Posterior vena cava (tissue), 2 donors: ENCODE data around the gene MPP7. TPM values are rescaled to one million over a fixed set of nuclear protein-coding genes. Genes with fewer than 3 reads are reported as not detected.

Source experiments
- DNase-seq: peaks from one replicate; pipeline ENCODE4 v3.0.0-alpha.2; 2020; ENCODE audit warnings: low spot score
- intact Hi-C, 2 donors: fragments of 100-400 bp; cut with DNase I; formaldehyde crosslinking; loops; one replicate each; pipeline versions ENCODE4 v1.14.1 to v1.14.2; 2022 to 2023
- microRNA-seq, 2 donors: library from miRNA; unstranded; fragments of <30 nt; microRNA quantifications; one replicate each; pipeline ENCODE4 v1.2.0, GENCODE V29; 2020 to 2021; ENCODE audit warnings: borderline microRNAs expressed in 2 of 2
- total RNA-seq, 2 donors: library from RNA; stranded (reverse); fragmentation: NEBNext Ultra II Directional; extraction: Animal tissue kit (Norgen Biotek cat#: 25700); gene quantifications; one replicate each; pipeline ENCODE4 v1.2.1, GENCODE V29; 2021
- donor health status: DM: yes; HTN: yes; CAD: no.
- donor health status: DM: yes; HTN: yes; CAD: no.

MPP7 gene
- total RNA-seq, 2 donors from 2014 or later = 37.1 to 58.6 TPM

DNA sequence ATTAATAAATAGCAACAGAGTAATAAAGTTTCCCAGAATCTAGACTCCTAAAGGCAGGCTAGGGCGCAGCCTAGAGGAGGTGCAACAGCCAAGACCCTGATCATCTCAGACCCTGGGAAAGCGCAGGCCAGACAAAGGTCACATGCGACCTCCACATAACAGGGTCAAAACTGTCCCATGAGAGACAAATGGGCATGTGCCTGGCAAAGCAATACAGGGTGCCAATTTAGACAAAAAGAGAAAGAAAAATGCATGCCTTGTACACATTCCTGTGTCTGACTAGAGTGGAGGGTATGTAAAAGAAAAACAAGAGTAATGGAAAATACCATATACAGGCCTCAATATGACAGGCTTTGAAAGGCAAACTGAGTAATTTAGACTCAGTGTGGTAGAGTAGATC lies 22.2 kb downstream of the MPP7 start:
- DNase-seq = no peak
- intact Hi-C loops = no loop called here

DNA sequence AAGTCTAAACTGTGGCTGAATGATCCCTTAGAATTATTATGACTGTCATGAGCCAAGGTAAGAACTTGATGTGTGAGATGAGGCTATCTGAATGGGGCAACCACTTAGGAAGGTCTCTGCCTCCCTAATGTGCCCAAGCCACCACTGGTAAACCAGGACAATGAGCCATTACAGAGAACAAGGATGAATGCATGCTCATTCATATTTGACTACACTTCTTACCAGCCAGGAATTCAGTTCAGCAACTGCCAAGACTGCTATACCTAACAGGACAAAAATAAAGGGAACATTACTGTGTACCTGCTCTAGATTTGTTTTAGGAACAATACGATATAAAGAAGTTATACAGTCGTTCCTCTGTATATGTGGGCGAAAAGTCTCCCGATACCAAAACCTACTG lies 23.0 kb downstream of the MPP7 start:
- DNase-seq = no peak
- intact Hi-C loops = no loop called here

DNA sequence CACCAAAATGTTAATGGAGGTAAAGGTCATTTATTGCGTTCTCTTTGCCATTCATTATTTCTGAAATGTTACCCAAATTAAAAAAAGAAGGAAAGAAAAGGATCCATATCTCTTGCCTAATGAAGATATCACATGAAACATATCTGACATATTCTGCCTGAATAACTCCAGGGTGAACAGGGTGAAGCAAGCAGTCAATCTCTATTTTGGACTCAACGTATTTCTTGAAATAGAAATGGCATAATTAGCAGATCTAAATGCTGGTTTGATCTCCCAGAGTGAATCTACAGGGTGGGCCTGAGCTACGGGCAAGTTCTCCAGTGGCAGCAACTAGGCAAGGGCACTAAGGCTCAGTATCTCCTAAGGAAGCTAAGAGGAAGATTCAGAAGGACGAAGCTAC lies 24.0 kb downstream of the MPP7 start:
- no peak for DNase-seq
- intact Hi-C loops = no loop called here

DNA sequence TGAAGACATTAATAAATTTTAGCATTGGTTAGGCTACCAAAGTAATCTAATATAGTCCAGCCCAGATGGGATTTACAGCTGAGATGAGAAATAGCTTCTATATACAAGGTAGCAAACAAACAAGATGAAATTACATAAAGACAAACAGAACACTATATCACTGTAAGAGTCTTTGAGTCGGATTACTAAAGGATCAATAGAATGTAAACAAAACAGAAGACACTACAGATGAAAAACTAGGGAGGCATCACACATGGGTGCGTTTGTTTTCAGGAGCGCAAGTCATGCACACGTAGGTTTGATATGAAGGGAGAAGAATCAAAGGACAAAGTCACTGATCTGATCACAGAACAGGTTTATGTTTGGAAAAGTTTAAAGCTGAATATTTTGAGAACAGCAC lies 26.5 kb downstream of the MPP7 start:
- intact Hi-C loops = no loop called here
- no peak for DNase-seq

DNA sequence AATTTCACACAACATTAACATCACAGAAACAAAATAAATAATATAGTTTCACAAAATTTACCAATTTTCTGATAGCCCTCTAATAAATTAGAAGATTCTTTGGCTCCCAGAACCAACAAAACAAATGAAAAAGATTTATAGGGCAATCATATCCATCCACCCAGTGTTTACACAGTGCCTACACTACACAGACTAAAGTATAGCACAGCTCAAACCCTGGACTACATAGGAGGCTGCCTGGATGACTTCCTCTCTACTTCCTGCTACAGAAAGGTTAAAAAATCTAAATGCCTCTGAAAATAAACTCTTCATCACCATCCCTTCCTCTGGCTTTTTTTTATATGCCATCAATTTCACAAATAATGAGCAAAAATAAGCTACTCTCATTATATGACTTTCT lies 28.4 kb downstream of the MPP7 start:
- DNase-seq = no peak
- intact Hi-C loops = no loop called here

DNA sequence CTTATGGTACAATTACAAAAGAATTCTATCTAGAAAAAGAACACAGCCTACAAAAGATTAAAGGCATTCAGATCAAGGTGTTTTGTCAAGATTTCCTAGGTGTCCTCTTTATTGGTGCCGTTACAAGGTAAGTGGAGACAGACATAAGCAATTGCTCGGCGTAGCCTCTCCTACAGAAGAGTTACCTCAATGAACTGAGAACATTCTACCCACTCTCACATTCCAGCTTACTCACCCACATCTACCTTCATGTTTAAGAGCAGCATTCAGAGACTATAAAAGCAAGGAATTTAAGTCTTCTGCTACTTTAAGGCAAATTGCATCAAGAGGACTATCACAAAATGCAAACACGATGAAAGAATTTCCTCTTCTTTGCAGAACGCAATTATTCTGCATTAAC lies 29.5 kb downstream of the MPP7 start:
- no peak for DNase-seq
- intact Hi-C loops = no loop called here

DNA sequence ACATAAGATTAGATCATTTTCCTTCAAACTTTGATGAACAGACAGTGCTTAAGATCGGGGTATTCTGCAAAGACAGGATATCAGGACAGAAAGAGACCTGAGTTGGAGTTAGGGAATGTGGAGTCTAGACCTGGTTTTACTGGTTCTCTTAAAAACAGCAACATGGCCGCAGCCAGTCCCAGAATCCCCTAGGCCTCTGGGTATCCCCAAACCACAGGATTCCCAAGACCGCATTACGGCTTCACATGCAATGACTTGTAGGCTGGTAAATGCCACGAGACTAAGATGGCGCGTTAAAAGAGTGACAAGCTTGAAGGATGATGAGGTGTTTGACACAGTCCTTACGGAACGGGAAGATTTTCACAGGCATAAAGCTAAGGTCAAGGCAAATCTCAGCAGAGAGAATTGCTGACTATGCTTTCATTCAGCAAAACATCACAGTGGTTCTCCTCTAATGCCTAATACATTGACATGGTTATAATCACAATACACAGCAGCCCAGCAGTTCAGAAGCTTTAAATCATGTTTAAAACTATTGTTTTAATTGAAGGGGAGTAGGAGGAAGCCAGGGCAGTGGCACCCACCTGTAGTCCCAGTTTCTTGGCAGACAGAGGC lies 32.9 kb downstream of the MPP7 start:
- intact Hi-C loops = no loop called here
- no peak for DNase-seq

DNA sequence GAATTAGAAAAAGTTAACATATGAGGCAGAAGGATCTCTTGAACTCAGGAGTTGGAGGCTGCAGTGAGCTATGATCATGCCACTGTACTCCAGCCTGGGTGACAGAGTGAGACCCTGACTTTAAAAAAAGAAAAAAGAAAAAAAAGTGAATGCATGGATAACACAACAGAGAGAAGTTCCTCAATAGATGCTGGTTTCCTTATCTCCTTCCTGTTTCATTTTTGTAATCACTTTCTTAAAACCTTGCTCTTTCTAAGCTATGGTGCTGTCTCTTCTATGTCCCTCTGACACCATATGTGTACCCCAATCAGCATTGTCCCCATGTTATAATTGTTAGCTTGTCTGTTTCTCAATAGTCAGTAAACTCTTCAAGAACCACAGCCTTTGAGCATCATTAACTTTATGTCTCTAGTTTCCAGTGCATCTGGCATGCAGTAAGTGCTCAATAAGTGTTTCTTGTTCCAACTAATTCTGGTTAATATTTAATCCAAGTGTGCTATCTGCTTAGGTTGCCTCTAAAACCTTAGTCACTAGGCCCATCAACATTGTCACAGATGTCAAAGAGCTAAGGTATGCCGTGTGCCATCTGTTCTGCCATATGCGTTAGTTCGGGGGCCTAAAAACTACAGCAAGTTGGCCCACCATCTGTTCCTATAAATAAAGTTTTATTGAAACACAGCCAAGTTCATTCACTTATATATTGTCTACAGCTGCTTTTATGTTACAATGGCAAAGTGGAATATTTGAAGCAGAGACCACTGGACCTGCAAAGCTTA lies 36.2 kb downstream of the MPP7 start:
- intact Hi-C loops = no loop called here
- no peak for DNase-seq

DNA sequence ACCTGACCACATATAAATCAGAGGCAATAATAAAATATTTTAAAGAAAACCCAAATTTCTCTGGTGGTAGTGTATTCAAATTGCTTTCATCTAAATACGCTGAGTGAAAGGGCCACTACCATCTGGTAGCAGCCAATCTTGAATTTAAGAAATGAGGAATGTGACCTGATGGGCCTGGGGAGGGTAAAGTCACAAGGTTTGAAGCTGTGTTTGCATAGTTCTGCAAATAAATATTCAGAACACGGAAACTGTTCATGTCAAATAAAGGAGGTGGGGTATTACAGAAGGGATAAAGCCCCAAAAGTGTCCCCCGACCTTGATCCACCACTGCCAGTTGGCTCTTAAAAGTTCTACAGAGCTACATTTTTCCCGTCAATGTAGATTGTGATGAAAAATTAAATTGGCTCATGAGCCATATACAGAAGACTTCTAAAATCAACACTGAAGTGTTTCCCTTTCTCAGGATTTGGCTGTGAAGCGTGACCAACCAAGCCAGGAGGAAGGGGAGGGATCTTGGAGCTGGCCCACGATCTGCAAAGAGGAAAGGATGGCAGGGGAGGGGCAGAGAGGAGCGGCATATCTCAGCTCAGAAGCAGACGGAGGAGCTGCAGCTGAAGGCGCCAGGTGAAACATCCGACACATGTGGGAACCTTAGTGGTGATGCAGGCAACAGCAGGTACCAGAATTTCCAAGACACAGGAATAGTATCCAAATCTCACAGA lies 39.6 kb downstream of the MPP7 start:
- DNase-seq = no peak
- intact Hi-C loops = no loop called here

DNA sequence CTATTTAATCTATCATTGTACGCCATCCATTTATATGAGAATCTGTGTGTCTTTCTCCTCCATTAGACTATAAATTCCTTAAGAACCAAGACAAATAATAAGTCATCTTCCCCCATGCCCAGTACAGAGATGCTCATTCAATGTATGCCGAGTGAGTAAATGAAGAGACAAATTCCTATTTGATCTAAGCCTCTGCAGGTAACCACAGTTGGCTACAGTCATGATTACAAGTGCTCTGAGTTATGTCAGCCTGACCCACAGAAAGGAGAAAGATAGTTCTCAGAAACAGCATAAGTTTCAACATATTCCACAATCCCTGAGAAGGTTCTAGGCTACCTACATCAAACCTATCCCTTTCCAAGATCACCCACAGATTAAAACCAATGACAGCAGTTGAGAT lies 46.1 kb downstream of the MPP7 start:
- intact Hi-C loops = no loop called here
- no peak for DNase-seq

DNA sequence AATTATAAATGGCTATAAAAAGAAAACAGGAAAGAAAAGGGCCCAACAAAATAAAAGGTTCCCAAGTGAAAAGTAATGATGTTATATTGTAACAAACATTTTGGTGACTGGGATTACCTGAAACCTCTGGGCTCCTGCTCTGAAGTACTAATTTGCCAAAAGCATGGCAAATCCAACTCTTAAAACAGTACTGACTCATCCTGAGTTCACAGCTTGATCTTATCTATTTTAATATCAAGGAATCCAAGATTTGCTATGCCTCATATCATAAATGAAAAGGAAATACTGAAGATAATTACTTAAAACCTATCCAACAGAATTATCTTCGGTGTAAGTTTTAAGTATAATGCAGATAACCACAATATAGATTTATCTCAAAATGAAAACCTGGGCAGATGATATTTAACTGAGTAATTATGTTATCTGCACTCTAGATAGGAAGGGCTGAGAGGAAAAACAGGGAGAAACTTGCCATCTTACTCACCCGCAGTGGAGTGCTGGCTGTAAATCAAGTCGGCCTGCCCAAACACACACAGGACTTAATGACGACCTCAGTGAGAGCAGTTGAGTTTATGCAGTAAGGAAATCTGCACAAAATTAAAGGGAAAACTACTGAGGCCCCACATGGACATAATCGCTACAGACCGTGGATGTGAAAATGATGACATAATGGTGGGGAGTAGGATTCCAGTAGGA lies 48.4 kb downstream of the MPP7 start:
- intact Hi-C loops = loop anchor here (5.0 kb wide), 2 partner anchors 48 to 123 kb away; partner anchors contain the start of gene MPP7 (in 1 of the 2)
- DNase-seq = no peak

DNA sequence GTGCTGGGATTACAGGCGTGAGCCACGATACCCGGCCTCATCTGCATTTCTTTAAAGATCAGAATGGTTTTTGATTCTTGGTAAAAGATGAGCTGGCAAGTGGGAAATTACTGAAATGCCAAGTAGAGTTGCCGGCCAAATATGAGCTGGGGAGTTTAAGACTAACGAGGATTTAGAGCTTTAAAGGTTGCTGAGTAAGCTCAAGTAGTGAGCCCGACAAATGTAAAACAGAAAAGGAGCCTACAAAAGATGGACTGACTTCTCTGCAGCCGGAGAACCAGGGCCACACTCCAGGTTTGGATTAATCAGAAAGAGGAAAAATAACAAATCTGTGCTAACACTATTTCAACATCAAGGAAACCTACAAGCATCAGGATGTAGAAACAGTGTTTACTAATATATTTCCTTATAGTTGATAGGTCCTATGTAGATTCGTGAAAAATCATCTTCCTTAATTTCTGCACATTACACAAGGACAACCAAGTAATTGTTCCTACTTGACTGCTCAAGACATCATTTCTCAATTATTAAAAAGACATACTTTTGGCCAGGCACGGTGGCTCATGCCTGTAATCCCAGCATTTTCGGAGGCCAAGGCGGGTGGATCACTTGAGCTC lies 49.6 kb downstream of the MPP7 start:
- DNase-seq = no peak
- intact Hi-C loops = loop anchor here (5.0 kb wide), 2 partner anchors 49 to 124 kb away; partner anchors contain the start of gene MPP7 (in 1 of the 2)

Small RNA genes within 50 kb of the gene (microRNA-seq; reads per million reads assigned to microRNA genes)
- gene MIR8086 = 0 reads per million in 2 donors

Other genes with a start within 250 kb of the MPP7 start
- gene WAC, start 230.1 kb upstream of the MPP7 start, total RNA-seq = 100 to 1,000 TPM; 101 to 124 TPM